Gastroesophageal sphincter (tissue), 4 donors: ENCODE results near the gene GARS1. TPM values are rescaled to one million over a fixed set of nuclear protein-coding genes. Genes with fewer than 3 reads are reported as not detected.
"Not testable (repeated sequence)": the region's sequence is repeated elsewhere in the genome, so short reads cannot be mapped to it uniquely, and the experiment has no call there.

ENCODE experiments used
- ATAC-seq: fragments of 150-250 bp; one replicate; pipeline ENCODE4 v1.9.1; 2016; ENCODE audit warnings: mild to moderate bottlenecking, moderate library complexity
- H3K27ac ChIP-seq, 4 donors: fragments of 200-600 bp; sonication (generic) in 3 of 4; 1 replicate in 3 of 4; 2 replicates in 1 of 4; pipeline ENCODE4 v1.5.1; 2016 to 2019
- H3K27me3 ChIP-seq: fragments of 200-600 bp; sonication (generic); one replicate; pipeline ENCODE4 v1.5.1; 2019
- H3K36me3 ChIP-seq, 2 donors: fragments of 200-600 bp; sonication (generic); one replicate each; pipeline ENCODE4 v1.5.1; 2019; ENCODE audit warnings: control low read depth in 1 of 2
- H3K4me1 ChIP-seq, 3 donors: fragments of 200-600 bp; sonication (generic); 1 replicate in 2 of 3; 2 replicates in 1 of 3; pipeline ENCODE4 v1.5.1; 2016 to 2019; ENCODE audit warnings: control low read depth in 2 of 3
- H3K4me3 ChIP-seq, 2 donors: fragments of 200-600 bp; sonication (generic); one replicate each; pipeline ENCODE4 v1.5.1; 2019; ENCODE audit warnings: mild to moderate bottlenecking in 1 of 2, moderate library complexity in 1 of 2
- H3K9me3 ChIP-seq, 3 donors: fragments of 200-600 bp; sonication (generic); one replicate each; pipeline ENCODE4 v1.5.1; 2017 to 2019; ENCODE audit warnings: control low read depth in 2 of 3
- CTCF ChIP-seq, 4 experiments: fragments of 200-600 bp in 2 of 4; fragments of 450-650 bp in 2 of 4; sonication (generic) in 1 of 4; IDR thresholded peaks; one replicate each; pipeline ENCODE4 v1.5.1; 2017 to 2019; ENCODE audit warnings: antibody characterized with exemption in 4 of 4, mild to moderate bottlenecking in 2 of 4, moderate library complexity in 2 of 4
- EP300 ChIP-seq: sonication (generic); formaldehyde crosslinking; IDR thresholded peaks from one replicate; pipeline ENCODE4 v1.6.1; 2017; ENCODE audit warnings: antibody characterized with exemption, mild to moderate bottlenecking
- POLR2A ChIP-seq, 2 donors: fragments of 450-650 bp; IDR thresholded peaks; one replicate each; pipeline ENCODE4 v1.6.1; 2017; ENCODE audit warnings: antibody characterized with exemption in 2 of 2, mild to moderate bottlenecking in 2 of 2, moderate library complexity in 1 of 2
- POLR2AphosphoS5 ChIP-seq: sonication (generic); formaldehyde crosslinking; IDR thresholded peaks from one replicate; pipeline ENCODE4 v1.6.1; 2017; ENCODE audit warnings: antibody characterized with exemption
- WGBS, 2 donors: methylation state at CpG; one replicate each; pipeline ENCODE4 v1.1.5; 2018; ENCODE audit warnings: low coverage in 1 of 2; 5-methylcytosine and 5-hydroxymethylcytosine counted together
- total RNA-seq, 4 donors: library from RNA; depleted of rRNA; stranded (reverse); fragments of >200 nt; gene quantifications; one replicate each; pipeline ENCODE4 v1.1.0, GENCODE V29; 2016

Gene GARS1
- total RNA-seq, 4 donors from 2014 or later, result 44.7 to 81.9 (median 49.7) TPM

- no peak overlapping the region for H3K27ac ChIP-seq
- TF ChIP-seq POLR2AphosphoS5 (no peak), EP300 (no peak), POLR2A (IDR thresholded peaks at IDR 0.05) (no peak), CTCF (IDR thresholded peaks at IDR 0.05) (no peak)
- peaks cover 0 to 68% of the 10 kb centered on the region in 2 donors for H3K36me3 ChIP-seq
- peaks cover 0 to 21% (median 0%) of the 10 kb centered on the region in 3 donors for H3K4me1 ChIP-seq
- no peaks in the 10 kb centered on the region for H3K9me3 ChIP-seq
- WGBS, 2 donors, result 73 to 86% methylated on average over 4 of the region's 4 CpGs
- H3K4me3 ChIP-seq, result no peak overlapping the region
- no peak for ATAC-seq
- no peaks in the 10 kb centered on the region for H3K27me3 ChIP-seq
Observed at GRCh38 chr7:30567081-30567480, 27.6 kb upstream of the GARS1 start.

- not testable (repeated sequence) for H3K4me1 ChIP-seq, H3K9me3 ChIP-seq, ATAC-seq, H3K4me3 ChIP-seq, H3K27ac ChIP-seq, H3K27me3 ChIP-seq
- WGBS, 2 donors, result 80% methylated on average over 2 of the region's 4 CpGs; no CpG with 5 or more reads in 1 of the 2 donors
- peaks cover 0 to 73% of the 10 kb centered on the region in 2 donors for H3K36me3 ChIP-seq
Observed at GRCh38 chr7:30570238-30570637, 24.4 kb upstream of the GARS1 start.

GRCh38 chr7:30572212-30572841 lies 22.4 kb upstream of the GARS1 start:
- ATAC-seq, result no peak
- H3K27me3 ChIP-seq, result no peaks in the 10 kb centered on the region
- H3K9me3 ChIP-seq, result no peaks in the 10 kb centered on the region
- H3K4me3 ChIP-seq, result no peak overlapping the region
- no peaks in the 10 kb centered on the region for H3K4me1 ChIP-seq
- TF ChIP-seq POLR2AphosphoS5 (no peak), CTCF (IDR thresholded peaks at IDR 0.05) (no peak), POLR2A (IDR thresholded peaks at IDR 0.05) (no peak), EP300 (no peak)
- no peak overlapping the region for H3K27ac ChIP-seq
- H3K36me3 ChIP-seq, result peaks cover 0 to 54% of the 10 kb centered on the region in 2 donors
- 66 to 81% methylated on average over 5 of the region's 5 CpGs for WGBS, 2 donors

GRCh38 chr7:30575910-30576309 lies 18.8 kb upstream of the GARS1 start:
- peaks cover 4 to 65% of the 10 kb centered on the region in 2 donors for H3K36me3 ChIP-seq
- 100% methylated on average over 2 of the region's 2 CpGs for WGBS, 2 donors
- H3K27me3 ChIP-seq, result no peaks in the 10 kb centered on the region
- H3K9me3 ChIP-seq, result no peaks in the 10 kb centered on the region
- no peak for ATAC-seq
- H3K4me1 ChIP-seq, result no peaks in the 10 kb centered on the region
- no peak overlapping the region for H3K4me3 ChIP-seq
- no peak for TF ChIP-seq EP300
- no peak overlapping the region for H3K27ac ChIP-seq

GRCh38 chr7:30583181-30583580 lies 11.5 kb upstream of the GARS1 start:
- H3K36me3 ChIP-seq, result peaks cover 7 to 68% of the 10 kb centered on the region in 2 donors
- peaks cover 0 to 5% (median 0%) of the 10 kb centered on the region in 3 donors for H3K4me1 ChIP-seq
- no peak for TF ChIP-seq POLR2AphosphoS5
- no peak for TF ChIP-seq EP300

GRCh38 chr7:30584415-30584814 lies 10.3 kb upstream of the GARS1 start:
- H3K36me3 ChIP-seq, result peaks cover 7 to 55% of the 10 kb centered on the region in 2 donors
- ATAC-seq, result no peak
- no peak overlapping the region for H3K4me3 ChIP-seq
- no peak overlapping the region for H3K27ac ChIP-seq
- H3K4me1 ChIP-seq, result peaks cover 0 to 5% (median 0%) of the 10 kb centered on the region in 3 donors
- TF ChIP-seq CTCF (IDR thresholded peaks at IDR 0.05) (no peak), EP300 (no peak), POLR2A (IDR thresholded peaks at IDR 0.05) (no peak), POLR2AphosphoS5 (no peak)
- 69 to 73% methylated on average over 2 of the region's 2 CpGs for WGBS, 2 donors
- H3K27me3 ChIP-seq, result no peaks in the 10 kb centered on the region
- no peaks in the 10 kb centered on the region for H3K9me3 ChIP-seq

More at GRCh38 chr7:30583181-30583580, 11.5 kb upstream of the GARS1 start:
- Histone ChIP-seq H3K27me3 (no peaks in the 10 kb centered on the region), H3K27ac (no peak overlapping the region), H3K4me3 (no peak overlapping the region), H3K9me3 (no peaks in the 10 kb centered on the region)
- WGBS, 2 donors, result 78 to 96% methylated on average over 2 of the region's 2 CpGs
- ATAC-seq, result no peak
